Right cardiac atrium (tissue), 5 donors: Measurements from ENCODE around the gene CCDC106. TPM values are rescaled to one million over a fixed set of nuclear protein-coding genes. Genes with fewer than 3 reads are reported as not detected.
A peak's percentile ranks its signal among the peaks of the same experiment; 100 is the strongest.

Experiments
- ATAC-seq, 2 donors: fragments of 200-7000 bp; cut with Tn5 transposase; one replicate each; pipeline versions ENCODE4 v1.8.0 to v1.9.1; 2020; ENCODE audit warnings: moderate library complexity in 2 of 2, mild to moderate bottlenecking in 1 of 2
- DNase-seq, 3 donors: peaks; one replicate each; pipeline ENCODE4 v3.0.0-alpha.2; 2020
- H3K27ac ChIP-seq: one replicate; pipeline ENCODE4 v1.5.1; 2013; ENCODE audit warnings: mild to moderate bottlenecking, low read length, control low read depth, moderate library complexity
- H3K27me3 ChIP-seq: one replicate; pipeline ENCODE4 v1.6.1; 2013; ENCODE audit not compliant: control insufficient read depth, insufficient read depth
- H3K4me1 ChIP-seq: one replicate; pipeline ENCODE4 v1.6.1; 2013; ENCODE audit warnings: low read length; ENCODE audit not compliant: control insufficient read depth, insufficient read depth
- H3K4me3 ChIP-seq: one replicate; pipeline ENCODE4 v1.5.1; 2013; ENCODE audit warnings: low read length, control low read depth
- H3K9me3 ChIP-seq: one replicate; pipeline ENCODE4 v1.6.1; 2013; ENCODE audit warnings: low read length; ENCODE audit not compliant: control insufficient read depth
- WGBS: extraction: QIAGEN DNeasy Blood & Tissue Kit; methylation state at CpG from one replicate; pipeline ENCODE4 v1.1.7; 2013; 5-methylcytosine and 5-hydroxymethylcytosine counted together
- intact Hi-C, 4 donors: fragments of 100-400 bp; cut with DNase I; formaldehyde crosslinking; loops; one replicate each; pipeline versions ENCODE4 v1.11.0 to v1.14.0; 2022 to 2023
- polyA plus RNA-seq: library from polyadenylated mRNA; stranded (reverse); fragments of 200-250 nt; gene quantifications from one replicate; pipeline ENCODE4 v1.2.3, GENCODE V29; 2013
- total RNA-seq, 4 donors: library from RNA; stranded (reverse); fragmentation: NEBNext Ultra II Directional; extraction: Animal tissue kit (Norgen Biotek cat#: 25700); gene quantifications; one replicate each; pipeline ENCODE4 v1.2.1, GENCODE V29; 2021
- donor health status: healthy with polysubstance abuse.
- donor health status: DM: no; HTN: yes; CAD: no.
- donor health status: DM: no; HTN: no; CAD: no.
- donor health status: DM: no; HTN: yes; CAD: no; lungs with severe emphysema.
- donor health status: DM: yes; HTN: yes; CAD: no.

CCDC106 gene
- total and polyA plus RNA-seq, 5 donors = 23.6 to 30.4 (median 24.5) TPM

DNA sequence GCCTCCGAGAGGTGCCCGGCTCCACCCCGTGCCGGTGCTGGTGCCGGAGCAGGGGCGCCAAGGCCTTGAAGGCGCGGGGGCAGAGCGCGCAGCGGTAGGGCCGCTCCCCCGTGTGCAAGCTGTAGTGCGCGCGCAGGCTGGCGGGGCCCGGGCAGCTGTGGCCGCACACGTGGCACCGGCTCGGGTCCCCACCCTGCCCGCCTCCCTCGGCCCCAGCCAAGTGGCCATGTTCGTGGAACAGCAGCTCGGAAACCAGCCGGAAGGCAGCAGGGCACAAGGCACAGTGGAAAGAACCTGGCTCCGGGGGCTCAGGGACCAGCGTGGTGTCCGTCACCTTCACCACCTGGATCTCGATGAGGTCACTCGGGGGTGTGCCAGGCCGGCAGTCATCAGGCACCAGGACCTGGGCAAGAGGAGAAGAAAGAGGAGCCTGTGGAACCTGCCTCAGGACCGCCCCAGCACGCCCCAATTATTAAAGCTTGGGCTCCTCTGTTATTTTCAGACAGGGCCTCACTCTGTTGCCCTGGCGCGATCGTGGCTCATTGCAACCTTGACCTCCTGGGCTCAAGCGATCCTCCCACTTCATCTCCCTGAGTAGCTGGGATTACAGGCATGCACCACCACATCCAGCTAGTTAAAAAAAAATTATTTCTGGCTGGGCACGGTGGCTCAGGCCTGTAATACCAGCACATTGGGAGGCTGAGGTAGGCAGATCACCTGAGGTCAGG, 25.6 kb upstream of the CCDC106 start:
- Histone ChIP-seq H3K9me3 (no peaks in the 10 kb centered on the region), H3K27me3 (no peaks in the 10 kb centered on the region), H3K4me1 (no peaks in the 10 kb centered on the region), H3K27ac (peak overlapping the region; percentile 4), H3K4me3 (no peak overlapping the region)
- peak; percentile 21 to 59 (median 59) for DNase-seq
- ATAC-seq = peak in 1 of 2 donors; percentile 3
- 93% methylated on average over 40 of the region's 40 CpGs for WGBS
- intact Hi-C loops = no loop called here

DNA sequence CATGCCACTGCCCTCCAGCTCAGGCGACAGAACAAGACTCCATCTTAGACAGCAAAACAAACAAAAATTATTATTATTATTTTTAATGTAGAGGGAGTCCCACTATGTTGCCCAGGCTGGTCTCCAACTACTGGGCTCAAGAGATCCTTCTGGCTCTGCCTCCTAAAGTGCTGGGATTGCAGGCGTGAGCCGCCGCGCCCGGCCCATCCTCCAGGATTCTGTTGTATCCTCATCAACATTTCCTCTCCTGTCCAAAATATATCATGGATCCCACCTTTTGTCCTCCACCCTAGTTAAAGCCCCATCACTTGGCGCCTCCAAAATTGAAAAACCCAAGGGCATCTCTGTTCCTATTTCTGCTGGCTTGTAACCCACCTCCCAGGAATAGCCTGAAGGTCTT, 24.9 kb upstream of the CCDC106 start:
- DNase-seq = peak in 2 of 3 donors; percentile 44 to 55
- intact Hi-C loops = no loop called here
- H3K9me3 ChIP-seq = no peaks in the 10 kb centered on the region
- H3K27ac ChIP-seq = peak overlapping the region; percentile 36
- no peak for ATAC-seq
- no peak overlapping the region for H3K4me3 ChIP-seq
- H3K4me1 ChIP-seq = no peaks in the 10 kb centered on the region
- 92% methylated on average over 7 of the region's 7 CpGs for WGBS
- H3K27me3 ChIP-seq = no peaks in the 10 kb centered on the region

GRCh38 chr19:55623561-55623960, 24.5 kb upstream of the CCDC106 start:
- ATAC-seq = no peak
- no peak for DNase-seq
- intact Hi-C loops = no loop called here
- no peaks in the 10 kb centered on the region for H3K4me1 ChIP-seq
- H3K9me3 ChIP-seq = no peaks in the 10 kb centered on the region
- peak overlapping the region; percentile 53 for H3K4me3 ChIP-seq
- H3K27ac ChIP-seq = peak overlapping the region; percentile 47
- no peaks in the 10 kb centered on the region for H3K27me3 ChIP-seq
- 35% methylated on average over 7 of the region's 7 CpGs for WGBS

GRCh38 chr19:55624109-55625003, 23.7 kb upstream of the CCDC106 start, which contains the start of gene ZNF784:
Gene ZNF784, minus strand, starts transcription at chr19:55624566. Its CDS starts 5 bp downstream, at chr19:55624561.
- ATAC-seq (peak; percentile 92 to 93), DNase-seq (peak; percentile 93 to 97 (median 97))
- under 1% methylated on average over 56 of the region's 56 CpGs for WGBS
- H3K4me3 ChIP-seq = peak within 1 kb of the TSS; percentile 53
- H3K4me1 ChIP-seq = no peaks in the 10 kb centered on the region
- intact Hi-C loops = no loop called here
- H3K27me3 ChIP-seq = no peaks in the 10 kb centered on the region
- H3K9me3 ChIP-seq = no peaks in the 10 kb centered on the region
- H3K27ac ChIP-seq = peak within 1 kb of the TSS; percentile 86

GRCh38 chr19:55625004-55625326, 23.0 kb upstream of the CCDC106 start:
- Histone ChIP-seq H3K27me3 (no peaks in the 10 kb centered on the region), H3K27ac (peak overlapping the region; percentile 1), H3K4me3 (peak overlapping the region; percentile 53), H3K9me3 (no peaks in the 10 kb centered on the region), H3K4me1 (no peaks in the 10 kb centered on the region)
- intact Hi-C loops = no loop called here
- 47% methylated on average over 11 of the region's 11 CpGs for WGBS
- DNase-seq (no peak), ATAC-seq (no peak)

DNA sequence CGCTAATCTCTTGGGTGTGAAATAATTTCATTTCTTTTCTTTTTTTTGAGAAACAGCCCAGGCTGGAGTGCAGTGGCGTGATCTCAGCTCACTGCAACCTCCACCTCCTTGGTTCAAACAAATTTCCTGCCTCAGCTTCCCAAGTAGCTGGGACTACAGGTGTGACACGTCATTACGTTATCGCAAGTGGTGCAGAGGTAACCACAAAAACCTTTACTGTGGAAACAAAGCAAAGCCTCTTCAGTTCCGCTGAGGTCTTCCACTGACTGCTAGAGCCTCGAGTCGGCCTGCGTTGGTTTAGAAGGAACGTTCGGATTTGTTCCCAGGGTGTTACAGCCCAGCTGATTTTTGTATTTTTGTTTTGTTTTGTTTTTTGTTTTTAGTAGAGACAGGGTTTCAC, 21.7 kb upstream of the CCDC106 start:
- 92% methylated on average over 11 of the region's 11 CpGs for WGBS
- DNase-seq (peak in 1 of 3 donors; percentile 13), ATAC-seq (no peak)
- no peak overlapping the region for H3K27ac ChIP-seq
- H3K9me3 ChIP-seq = no peaks in the 10 kb centered on the region
- intact Hi-C loops = no loop called here
- no peaks in the 10 kb centered on the region for H3K27me3 ChIP-seq
- no peak overlapping the region for H3K4me3 ChIP-seq
- no peaks in the 10 kb centered on the region for H3K4me1 ChIP-seq

DNA sequence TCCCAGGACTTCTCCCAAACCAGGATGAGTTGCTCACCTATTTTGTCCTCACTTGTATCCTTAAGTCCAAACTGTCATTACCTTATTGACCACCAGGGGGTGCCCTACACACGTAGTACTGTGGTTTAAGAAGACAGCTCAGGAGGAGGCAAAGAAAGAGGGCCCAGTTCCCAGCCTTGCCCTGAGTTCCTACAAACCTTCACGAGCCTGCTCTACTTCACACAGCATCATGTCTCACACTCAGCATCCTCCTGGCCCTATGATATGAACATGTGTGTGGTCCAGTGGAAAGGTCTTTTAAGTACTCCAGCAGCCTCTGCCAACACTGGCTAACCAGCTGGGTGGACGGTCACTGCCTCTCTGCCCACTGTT, 15.6 kb upstream of the CCDC106 start:
- WGBS = 28% methylated on average over 3 of the region's 3 CpGs
- Histone ChIP-seq H3K27ac (peak overlapping the region; percentile 63), H3K4me1 (peaks cover 12% of the 10 kb centered on the region), H3K4me3 (no peak overlapping the region), H3K9me3 (no peaks in the 10 kb centered on the region), H3K27me3 (no peaks in the 10 kb centered on the region)
- peak; percentile 27 to 58 for ATAC-seq
- DNase-seq = peak; percentile 66 to 79 (median 78)
- intact Hi-C loops = loop anchor here in 2 of 4 donors (10.0 kb wide), 1 partner anchor 118 kb away; no protein-coding TSS in a partner anchor

DNA sequence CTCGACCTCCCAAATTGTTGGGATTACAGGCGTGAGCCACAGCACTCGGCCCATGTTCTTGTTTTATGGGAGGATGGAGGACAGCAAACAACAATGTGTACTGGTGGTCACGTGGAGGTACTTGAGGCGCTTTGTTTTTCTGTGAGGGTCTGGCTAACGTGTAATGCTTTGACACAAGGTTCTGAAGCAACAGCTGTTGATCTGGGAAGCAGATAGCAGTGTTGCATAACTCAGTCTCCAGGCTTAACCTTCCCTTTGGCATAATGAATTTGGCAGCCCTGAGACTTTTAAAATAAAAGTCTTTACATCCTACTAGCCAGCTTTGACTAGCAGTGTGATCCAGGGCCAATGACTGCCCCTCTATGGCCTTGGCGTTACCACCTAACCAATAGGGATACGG, 14.2 kb upstream of the CCDC106 start:
- intact Hi-C loops = loop anchor here in 2 of 4 donors (10.0 kb wide), 1 partner anchor 119 kb away; no protein-coding TSS in a partner anchor
- WGBS = 80% methylated on average over 8 of the region's 8 CpGs
- no peak overlapping the region for H3K4me3 ChIP-seq
- H3K4me1 ChIP-seq = peaks cover 12% of the 10 kb centered on the region
- no peak overlapping the region for H3K27ac ChIP-seq
- H3K27me3 ChIP-seq = no peaks in the 10 kb centered on the region
- no peaks in the 10 kb centered on the region for H3K9me3 ChIP-seq
- no peak for ATAC-seq
- DNase-seq = peak in 2 of 3 donors; percentile 29 to 40

DNA sequence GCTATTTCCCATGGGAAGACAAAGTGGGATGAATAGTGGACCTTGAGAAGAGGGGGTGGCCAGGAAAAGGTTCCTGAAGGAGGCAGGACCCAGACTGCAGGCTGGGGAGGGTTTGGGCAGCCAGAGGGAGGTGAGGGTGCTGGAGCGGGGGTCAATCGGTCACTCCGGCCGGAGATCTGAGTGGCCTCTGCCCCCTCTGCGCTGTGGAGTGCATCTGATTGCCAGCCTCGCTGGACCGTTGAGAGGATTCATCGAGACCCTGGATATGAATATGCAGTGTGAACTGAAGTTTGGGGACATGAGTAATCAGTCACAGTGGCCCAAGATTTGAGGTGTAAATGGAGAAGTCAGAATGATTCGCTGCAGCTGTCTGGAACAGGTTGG, 12.7 kb upstream of the CCDC106 start:
- H3K27ac ChIP-seq = peak overlapping the region; percentile 100
- H3K4me3 ChIP-seq = peak overlapping the region; percentile 98
- DNase-seq = peak in 2 of 3 donors; percentile 55 to 64
- no peaks in the 10 kb centered on the region for H3K27me3 ChIP-seq
- peaks cover 17% of the 10 kb centered on the region for H3K4me1 ChIP-seq
- WGBS = 5% methylated on average over 9 of the region's 9 CpGs
- H3K9me3 ChIP-seq = no peaks in the 10 kb centered on the region
- ATAC-seq = peak in 1 of 2 donors; percentile 2
- intact Hi-C loops = loop anchor here in 2 of 4 donors (10.0 kb wide), 1 partner anchor 121 kb away; no protein-coding TSS in a partner anchor

GRCh38 chr19:55635856-55636440, 12.1 kb upstream of the CCDC106 start:
- H3K4me1 ChIP-seq = peaks cover 17% of the 10 kb centered on the region
- intact Hi-C loops = loop anchor here in 2 of 4 donors (10.0 kb wide), 1 partner anchor 121 kb away; no protein-coding TSS in a partner anchor
- H3K27me3 ChIP-seq = no peaks in the 10 kb centered on the region
- no peaks in the 10 kb centered on the region for H3K9me3 ChIP-seq
- DNase-seq = peak in 2 of 3 donors; percentile 16 to 29
- peak overlapping the region; percentile 100 for H3K27ac ChIP-seq
- peak overlapping the region; percentile 98 for H3K4me3 ChIP-seq
- no peak for ATAC-seq
- WGBS = 63% methylated on average over 7 of the region's 7 CpGs
